Stimulated activated CD4-positive, alpha-beta T cell treated with anti-CD3 and anti-CD28 coated beads, Interleukin-12 subunit alpha, Interleukin-12 subunit beta, amount 100 ng/mL, for 4 hours (primary cell): Measurements from ENCODE around the gene ADGRF5.

Experiments
- DNase-seq: peaks from one replicate; pipeline ENCODE4 v3.0.0-alpha.2; 2020

ADGRF5 gene

DNA sequence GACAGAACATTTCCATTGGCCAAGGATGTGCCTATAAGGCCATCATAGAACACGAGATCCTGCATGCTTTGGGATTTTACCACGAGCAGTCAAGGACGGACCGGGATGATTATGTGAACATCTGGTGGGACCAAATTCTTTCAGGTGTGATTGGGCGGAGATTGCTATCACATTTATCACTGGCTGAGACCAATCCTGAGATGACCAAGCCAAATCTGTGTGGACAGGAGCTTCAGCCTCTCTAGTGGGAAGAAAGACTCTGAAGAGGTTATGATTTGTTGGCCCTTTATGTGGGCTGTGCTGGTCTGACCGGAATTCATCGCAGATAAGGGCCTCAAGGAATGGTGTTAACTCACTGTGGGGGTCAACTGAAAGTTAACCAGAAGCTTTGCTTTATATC, 102.2 kb downstream of the ADGRF5 start:
- no peak for DNase-seq

DNA sequence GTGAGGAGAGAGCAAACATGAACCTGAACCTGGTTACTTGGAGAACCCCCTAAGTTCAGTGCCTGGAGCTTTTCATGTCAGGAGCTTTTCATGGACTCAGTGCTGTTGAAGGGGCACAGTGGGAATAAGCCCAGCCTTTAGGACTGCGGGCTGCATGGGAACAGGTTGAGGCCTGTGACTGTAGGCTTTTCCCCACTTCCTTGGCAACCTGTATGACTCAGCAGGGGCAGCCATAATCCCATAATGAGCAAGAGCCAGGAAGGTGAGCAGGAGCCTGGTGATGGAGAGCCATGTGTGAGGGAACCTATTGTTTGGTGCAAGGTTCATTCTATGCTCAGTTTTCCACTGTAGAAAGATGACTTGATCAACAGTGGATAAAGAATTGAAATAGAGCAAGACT, 105.1 kb downstream of the ADGRF5 start:
- no peak for DNase-seq

DNA sequence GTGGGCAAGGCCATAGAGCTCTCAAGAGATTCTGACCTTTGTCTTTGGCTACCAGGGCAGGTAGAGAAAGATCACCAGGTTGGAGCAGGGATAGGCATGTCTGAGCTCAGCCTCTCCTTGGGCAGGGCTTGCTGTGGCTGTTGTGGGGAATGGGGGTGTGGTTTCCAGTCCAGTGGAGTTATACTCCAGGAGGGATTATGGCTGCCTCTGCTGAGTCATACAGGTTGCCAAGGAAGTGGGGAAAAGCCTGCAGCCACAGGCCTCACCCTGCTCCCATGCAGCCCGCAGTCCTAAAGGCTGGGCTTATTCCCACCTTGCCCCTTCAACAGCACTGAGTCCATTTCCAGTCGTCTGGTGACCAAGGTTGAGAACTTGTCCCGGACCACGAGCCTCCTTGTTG, 106.6 kb downstream of the ADGRF5 start:
- DNase-seq, result no peak

GRCh38 chr6:46808806-46809205, 112.9 kb downstream of the ADGRF5 start:
- DNase-seq, result no peak
